Neuronal stem cell (in vitro differentiated cells): Measurements from ENCODE around the gene TAMALIN.

ENCODE experiments used
- DNase-seq: peaks from one replicate; pipeline ENCODE4 v3.0.0-alpha.2; 2013; ENCODE audit warnings: low spot score
- H2AFZ ChIP-seq: one replicate; pipeline ENCODE4 v1.6.1; 2013; ENCODE audit warnings: mild to moderate bottlenecking, low read length, inconsistent platforms
- H2AK5ac ChIP-seq: 2 replicates; pipeline ENCODE4 v1.6.1; 2013; ENCODE audit warnings: low read depth, mild to moderate bottlenecking, inconsistent platforms, low read length, moderate library complexity, mixed read lengths
- H2BK120ac ChIP-seq: 2 replicates; pipeline ENCODE4 v1.6.1; 2013; ENCODE audit warnings: low read depth, mild to moderate bottlenecking, inconsistent platforms, low read length, moderate library complexity, mixed read lengths
- H2BK12ac ChIP-seq: one replicate; pipeline ENCODE4 v1.6.1; 2013; ENCODE audit warnings: low read length, inconsistent platforms
- H2BK15ac ChIP-seq: 2 replicates; pipeline ENCODE4 v1.6.1; 2013; ENCODE audit warnings: mild to moderate bottlenecking, low read length, inconsistent platforms, mixed read lengths
- H2BK5ac ChIP-seq: one replicate; pipeline ENCODE4 v1.6.1; 2013; ENCODE audit warnings: inconsistent platforms, mild to moderate bottlenecking, low read length, moderate library complexity
- H3K14ac ChIP-seq: one replicate; pipeline ENCODE4 v1.6.1; 2013; ENCODE audit warnings: low read length, inconsistent platforms
- H3K18ac ChIP-seq: 2 replicates; pipeline ENCODE4 v1.6.1; 2013; ENCODE audit warnings: low read length, inconsistent platforms
- H3K23ac ChIP-seq: 2 replicates; pipeline ENCODE4 v1.6.1; 2013; ENCODE audit warnings: low read depth, mild to moderate bottlenecking, mixed read lengths, low read length, inconsistent platforms; ENCODE audit not compliant: poor library complexity
- H3K27ac ChIP-seq: replicated peaks from 3 replicates; pipeline ENCODE4 v1.5.1; 2013; ENCODE audit warnings: low read length, inconsistent platforms
- H3K27me3 ChIP-seq, 3 experiments: 2 replicates each; pipeline ENCODE4 v1.6.1; 2013; ENCODE audit warnings: low read length in 3 of 3, mild to moderate bottlenecking in 2 of 3, inconsistent platforms in 1 of 3, low read depth in 1 of 3, mixed read lengths in 1 of 3, moderate library complexity in 1 of 3; ENCODE audit not compliant: control insufficient read depth in 3 of 3, insufficient read depth in 3 of 3
- H3K36me3 ChIP-seq, 2 donors: replicated peaks in 1 of 2; 2 replicates each; pipeline ENCODE4 v1.6.1; 2013; ENCODE audit warnings: low read length in 2 of 2; ENCODE audit not compliant: control insufficient read depth in 2 of 2, insufficient read depth in 2 of 2
- H3K4ac ChIP-seq: 2 replicates; pipeline ENCODE4 v1.6.1; 2013; ENCODE audit warnings: inconsistent platforms, mild to moderate bottlenecking, low read length, moderate library complexity
- H3K4me1 ChIP-seq, 2 donors: 1 replicate in 1 of 2; 2 replicates in 1 of 2; pipeline ENCODE4 v1.6.1; 2013; ENCODE audit warnings: low read length in 2 of 2, low read depth in 1 of 2; ENCODE audit not compliant: control insufficient read depth in 2 of 2, insufficient read depth in 1 of 2
- H3K4me2 ChIP-seq: one replicate; pipeline ENCODE4 v1.6.1; 2013; ENCODE audit warnings: mild to moderate bottlenecking, low read length, inconsistent platforms; ENCODE audit not compliant: insufficient read depth, poor library complexity, severe bottlenecking
- H3K4me3 ChIP-seq, 2 donors: 2 replicates each; pipeline ENCODE4 v1.5.1; 2013; ENCODE audit warnings: low read length in 2 of 2, mild to moderate bottlenecking in 2 of 2, inconsistent platforms in 1 of 2, moderate library complexity in 1 of 2
- H3K79me1 ChIP-seq: one replicate; pipeline ENCODE4 v1.6.1; 2013; ENCODE audit warnings: low read depth, mild to moderate bottlenecking, inconsistent platforms, low read length, moderate library complexity
- H3K9ac ChIP-seq: one replicate; pipeline ENCODE4 v1.6.1; 2013; ENCODE audit warnings: mild to moderate bottlenecking, low read depth, low read length, inconsistent platforms; ENCODE audit not compliant: poor library complexity
- H3K9me3 ChIP-seq, 2 donors: replicated peaks in 1 of 2; 2 replicates each; pipeline versions ENCODE3 to v1.6.1; 2013; ENCODE audit warnings: low read length in 2 of 2, mild to moderate bottlenecking in 2 of 2, inconsistent platforms in 1 of 2, low read depth in 1 of 2, mixed read lengths in 1 of 2, moderate library complexity in 1 of 2; ENCODE audit not compliant: control insufficient read depth in 2 of 2, insufficient read depth in 1 of 2
- H4K8ac ChIP-seq: one replicate; pipeline ENCODE4 v1.6.1; 2013; ENCODE audit warnings: low read depth, mild to moderate bottlenecking, inconsistent platforms, low read length, moderate library complexity
- H4K91ac ChIP-seq: one replicate; pipeline ENCODE4 v1.6.1; 2013; ENCODE audit warnings: low read length, low read depth, mild to moderate bottlenecking, inconsistent platforms; ENCODE audit not compliant: poor library complexity
- WGBS, 2 donors: extraction: QIAGEN DNeasy Blood & Tissue Kit; methylation state at CpG; one replicate each; pipeline ENCODE4 v1.1.7; 2013; ENCODE audit warnings: missing lambda C conversion rate in 2 of 2, mixed read lengths in 1 of 2; ENCODE audit not compliant: insufficient read length in 2 of 2, insufficient replicate concordance in 1 of 2; ENCODE audit errors: extremely low coverage in 2 of 2; 5-methylcytosine and 5-hydroxymethylcytosine counted together

TAMALIN gene

GRCh38 chr12:52059582-52060497, 53.1 kb downstream of the TAMALIN start:
- peak overlapping the region; percentile 72 for H4K91ac ChIP-seq
- no peaks in the 10 kb centered on the region for H3K27me3 ChIP-seq
- no peak overlapping the region for H3K4me2 ChIP-seq
- peaks cover 0 to 8% of the 10 kb centered on the region in 2 donors for H3K4me1 ChIP-seq
- peaks cover 3% of the 10 kb centered on the region for H3K79me1 ChIP-seq
- WGBS, 2 donors: no CpG with 5 or more reads among the region's 12 CpGs
- no peak for DNase-seq
- H3K27ac ChIP-seq: no peak overlapping the region
- H3K23ac ChIP-seq: no peak overlapping the region
- H3K4ac ChIP-seq: no peak overlapping the region
- peaks cover 0 to 2% of the 10 kb centered on the region in 2 donors for H3K9me3 ChIP-seq
- no peak overlapping the region for H4K8ac ChIP-seq
- H3K9ac ChIP-seq: no peak overlapping the region
- H2AFZ ChIP-seq: no peak overlapping the region
- peak overlapping the region; percentile 97 for H2BK15ac ChIP-seq
- peak overlapping the region; percentile 98 for H2BK12ac ChIP-seq
- H3K36me3 ChIP-seq: peaks cover 30 to 37% of the 10 kb centered on the region in 2 donors
- peak overlapping the region; percentile 96 for H2AK5ac ChIP-seq
- H2BK120ac ChIP-seq: peak overlapping the region; percentile 93
- H2BK5ac ChIP-seq: peak overlapping the region; percentile 98
- H3K4me3 ChIP-seq: no peak overlapping the region
- peak overlapping the region; percentile 95 for H3K18ac ChIP-seq
- H3K14ac ChIP-seq: no peak overlapping the region

GRCh38 chr12:52060498-52061177, 53.9 kb downstream of the TAMALIN start:
- H2BK120ac ChIP-seq: peak overlapping the region; percentile 93

GRCh38 chr12:52061470-52062166, 54.9 kb downstream of the TAMALIN start:
- peak overlapping the region; percentile 56 for H2BK5ac ChIP-seq
- peak overlapping the region; percentile 100 for H4K8ac ChIP-seq
- no peak overlapping the region for H3K4ac ChIP-seq
- no peak overlapping the region for H3K4me3 ChIP-seq
- no peak overlapping the region for H3K23ac ChIP-seq
- H3K27ac ChIP-seq: peak overlapping the region; percentile 71
- no CpG with 5 or more reads among the region's 12 CpGs for WGBS, 2 donors
- peaks cover 0 to 8% of the 10 kb centered on the region in 2 donors for H3K4me1 ChIP-seq
- peaks cover 0 to 7% (median 0%) of the 10 kb centered on the region in 3 experiments for H3K27me3 ChIP-seq
- H3K14ac ChIP-seq: no peak overlapping the region
- no peak overlapping the region for H3K4me2 ChIP-seq
- peak overlapping the region; percentile 94 for H4K91ac ChIP-seq
- peak overlapping the region; percentile 100 for H2AK5ac ChIP-seq
- peaks cover 0 to 2% of the 10 kb centered on the region in 2 donors for H3K9me3 ChIP-seq
- peaks cover 21 to 23% of the 10 kb centered on the region in 2 donors for H3K36me3 ChIP-seq
- H2BK120ac ChIP-seq: peak overlapping the region; percentile 100
- peak overlapping the region; percentile 85 for H2AFZ ChIP-seq
- no peak overlapping the region for H2BK12ac ChIP-seq
- no peak for DNase-seq
- H3K18ac ChIP-seq: peak overlapping the region; percentile 97
- H3K9ac ChIP-seq: peak overlapping the region; percentile 66
- H3K79me1 ChIP-seq: peaks cover 3% of the 10 kb centered on the region
- peak overlapping the region; percentile 93 for H2BK15ac ChIP-seq

More at GRCh38 chr12:52060498-52061177, 53.9 kb downstream of the TAMALIN start:
- Histone ChIP-seq H3K36me3 (peaks cover 25 to 30% of the 10 kb centered on the region in 2 donors), H3K4me1 (peaks cover 0 to 8% of the 10 kb centered on the region in 2 donors), H2BK12ac (peak overlapping the region; percentile 98), H2AK5ac (peak overlapping the region; percentile 96), H2BK15ac (peak overlapping the region; percentile 97), H3K9me3 (peaks cover 0 to 2% of the 10 kb centered on the region in 2 donors), H3K4ac (peak overlapping the region; percentile 76), H3K27ac (no peak overlapping the region), H3K4me3 (no peak overlapping the region), H3K14ac (no peak overlapping the region), H3K4me2 (no peak overlapping the region), H2BK5ac (peak overlapping the region; percentile 98), H3K23ac (peak overlapping the region; percentile 55), H2AFZ (no peak overlapping the region), H3K27me3 (peaks cover 0 to 6% (median 0%) of the 10 kb centered on the region in 3 experiments), H3K9ac (peak overlapping the region; percentile 60), H4K8ac (peak overlapping the region; percentile 99), H3K18ac (peak overlapping the region; percentile 95), H3K79me1 (peaks cover 3% of the 10 kb centered on the region), H4K91ac (peak overlapping the region; percentile 72)
- DNase-seq: no peak
- WGBS, 2 donors: no CpG with 5 or more reads among the region's 14 CpGs
